SK-N-SH (cell line): ENCODE results near the gene MTCL1. TPM values are rescaled to one million over a fixed set of nuclear protein-coding genes. Genes with fewer than 3 reads are reported as not detected.

Source experiments
- CTCF ChIA-PET: fragments of 300-600, 350-600 bp; formaldehyde crosslinking; extraction: SDS; loops from one replicate; lab custom pipeline; 2021; lab: Yijun Ruan, JAX
- POLR2A ChIA-PET: fragments of 350-600 bp; sonication (Branson Sonifier 250); formaldehyde crosslinking; extraction: SDS; loops from one replicate; lab custom pipeline; 2020; ENCODE audit warnings: antibody characterized with exemption, inconsistent platforms; lab: Yijun Ruan, JAX
- DNase-seq: peaks from one replicate; pipeline ENCODE4 v3.0.0; 2012
- H2AFZ ChIP-seq: fragments of 200-600 bp; sonication (generic); 2 replicates; pipeline ENCODE4 v1.8.1; 2016; ENCODE audit warnings: antibody characterized with exemption, mild to moderate bottlenecking, low read depth
- H3F3A ChIP-seq: fragments of 200-600 bp; sonication (generic); replicated peaks from 2 replicates; pipeline ENCODE3; 2016; ENCODE audit warnings: antibody characterized with exemption, mild to moderate bottlenecking; ENCODE audit not compliant: insufficient read depth
- H3K27ac ChIP-seq, 2 experiments: fragments of 200-500 bp in 1 of 2; fragments of 200-600 bp in 1 of 2; sonication (Bioruptor generic) in 1 of 2; sonication (generic), shearing (Covaris generic) in 1 of 2; 2 replicates each; pipeline versions ENCODE4 v1.5.1 to v1.6.1; 2014 to 2016; ENCODE audit warnings: low read depth in 2 of 2, inconsistent platforms in 1 of 2, low read length in 1 of 2, mild to moderate bottlenecking in 1 of 2, mixed read lengths in 1 of 2
- H3K27me3 ChIP-seq: fragments of 200-600 bp; sonication (generic), shearing (Covaris generic); 2 replicates; pipeline ENCODE4 v1.6.1; 2016; ENCODE audit warnings: mixed run types; ENCODE audit not compliant: insufficient read depth
- H3K36me3 ChIP-seq, 2 experiments: fragments of 200-500 bp in 1 of 2; fragments of 200-600 bp in 1 of 2; sonication (Bioruptor generic) in 1 of 2; sonication (generic) in 1 of 2; replicated peaks in 1 of 2; 2 replicates each; pipeline versions ENCODE3 to v1.5.1; 2014 to 2016; ENCODE audit warnings: low read length in 1 of 2, mild to moderate bottlenecking in 1 of 2; ENCODE audit not compliant: insufficient read depth in 2 of 2, control insufficient read depth in 1 of 2
- H3K4me1 ChIP-seq, 2 experiments: fragments of 200-500 bp in 1 of 2; fragments of 200-600 bp in 1 of 2; sonication (Bioruptor generic) in 1 of 2; sonication (generic), shearing (Covaris generic) in 1 of 2; 2 replicates each; pipeline versions ENCODE4 v1.5.1 to v1.6.1; 2014 to 2016; ENCODE audit warnings: low read depth in 1 of 2, low read length in 1 of 2, mixed run types in 1 of 2; ENCODE audit not compliant: insufficient read depth in 2 of 2, control insufficient read depth in 1 of 2
- H3K4me2 ChIP-seq: fragments of 200-600 bp; sonication (generic), shearing (Covaris generic); 2 replicates; pipeline ENCODE4 v1.6.1; 2017; ENCODE audit warnings: mixed run types
- H3K4me3 ChIP-seq, 2 experiments: fragments of 200-500 bp in 1 of 2; fragments of 200-600 bp in 1 of 2; sonication (Bioruptor generic) in 1 of 2; sonication (generic), shearing (Covaris generic) in 1 of 2; 2 replicates each; pipeline versions ENCODE4 v1.5.1 to v1.8.1; 2014 to 2016; ENCODE audit warnings: low read depth in 2 of 2, inconsistent platforms in 1 of 2, low read length in 1 of 2, mild to moderate bottlenecking in 1 of 2, mixed read lengths in 1 of 2, moderate library complexity in 1 of 2
- H3K79me2 ChIP-seq: fragments of 200-600 bp; sonication (generic); 2 replicates; pipeline ENCODE4 v1.8.1; 2017; ENCODE audit warnings: mild to moderate bottlenecking; ENCODE audit not compliant: insufficient read depth
- H3K9ac ChIP-seq: fragments of 200-600 bp; sonication (generic); 2 replicates; pipeline ENCODE4 v1.6.1; 2017; ENCODE audit warnings: mixed run types
- H3K9me2 ChIP-seq: fragments of 200-600 bp; sonication (generic); 2 replicates; pipeline ENCODE4 v1.6.1; 2017; ENCODE audit warnings: mixed run types
- H3K9me3 ChIP-seq: fragments of 200-600 bp; sonication (generic); 2 replicates; pipeline ENCODE4 v1.6.1; 2017; ENCODE audit warnings: mixed run types, mild to moderate bottlenecking, moderate library complexity
- H4K20me1 ChIP-seq: fragments of 200-600 bp; sonication (generic); 2 replicates; pipeline ENCODE4 v1.6.1; 2017; ENCODE audit warnings: mild to moderate bottlenecking, mixed run types; ENCODE audit not compliant: insufficient read depth
- CTCF ChIP-seq: fragments of 200-600 bp; sonication (generic); IDR thresholded peaks from 2 replicates; pipeline ENCODE4 v1.6.1; 2017; ENCODE audit warnings: antibody characterized with exemption, mild to moderate bottlenecking, moderate library complexity
- EP300 ChIP-seq, 2 experiments: IDR thresholded peaks; 2 replicates each; pipeline versions ENCODE4 v1.4.0 to v1.6.1; 2012; ENCODE audit warnings: borderline replicate concordance in 1 of 2, low read depth in 1 of 2, low read length in 1 of 2
- EZH2phosphoT487 ChIP-seq: fragments of 200-600 bp; sonication (generic); IDR thresholded peaks from 2 replicates; pipeline ENCODE4 v1.6.1; 2017; ENCODE audit warnings: low read depth, mixed run types, mild to moderate bottlenecking, antibody characterized with exemption, moderate library complexity, borderline replicate concordance
- FOSL2 ChIP-seq: IDR thresholded peaks from 2 replicates; pipeline ENCODE4 v1.4.0; 2012; ENCODE audit warnings: low read depth, mild to moderate bottlenecking, moderate library complexity, borderline replicate concordance
- FOXM1 ChIP-seq: IDR thresholded peaks from 2 replicates; pipeline ENCODE4 v1.4.0; 2012; ENCODE audit warnings: low read depth, mild to moderate bottlenecking
- GABPA ChIP-seq: IDR thresholded peaks from 2 replicates; pipeline ENCODE4 v1.4.0; 2012; ENCODE audit warnings: low read depth, mild to moderate bottlenecking
- JUND ChIP-seq: IDR thresholded peaks from 2 replicates; pipeline ENCODE4 v1.4.0; 2012
- MAX ChIP-seq: IDR thresholded peaks from 2 replicates; pipeline ENCODE4 v1.4.0; 2012; ENCODE audit warnings: low read depth
- MEF2A ChIP-seq: IDR thresholded peaks from 2 replicates; pipeline ENCODE4 v1.4.0; 2012; ENCODE audit warnings: low read depth, borderline replicate concordance
- NFIC ChIP-seq: IDR thresholded peaks from 2 replicates; pipeline ENCODE4 v1.4.0; 2012; ENCODE audit warnings: borderline replicate concordance
- NRF1 ChIP-seq: IDR thresholded peaks from 2 replicates; pipeline ENCODE4 v1.6.1; 2012; ENCODE audit warnings: low read depth, mild to moderate bottlenecking, low read length
- POLR2AphosphoS5 ChIP-seq: IDR thresholded peaks from 2 replicates; pipeline ENCODE4 v1.6.1; 2012; ENCODE audit warnings: low read depth, low read length
- RAD21 ChIP-seq: IDR thresholded peaks from 2 replicates; pipeline ENCODE4 v1.6.1; 2012; ENCODE audit warnings: mild to moderate bottlenecking, low read length
- RFX5 ChIP-seq: IDR thresholded peaks from 2 replicates; pipeline ENCODE4 v1.6.1; 2012; ENCODE audit warnings: mild to moderate bottlenecking, improper control_type of control experiment, low read length
- RXRA ChIP-seq: IDR thresholded peaks from 2 replicates; pipeline ENCODE4 v1.4.0; 2012; ENCODE audit warnings: low read depth, mild to moderate bottlenecking, borderline replicate concordance
- SIN3A ChIP-seq: IDR thresholded peaks from 2 replicates; pipeline ENCODE4 v1.6.1; 2012; ENCODE audit warnings: low read depth, mild to moderate bottlenecking, low read length, moderate library complexity, borderline replicate concordance
- TCF12 ChIP-seq: IDR thresholded peaks from 2 replicates; pipeline ENCODE4 v1.4.0; 2012
- TEAD4 ChIP-seq: IDR thresholded peaks from 2 replicates; pipeline ENCODE4 v1.4.0; 2012; ENCODE audit warnings: mild to moderate bottlenecking, borderline replicate concordance; ENCODE audit not compliant: insufficient read depth
- USF1 ChIP-seq: IDR thresholded peaks from 2 replicates; pipeline ENCODE4 v1.4.0; 2012; ENCODE audit warnings: low read depth, borderline replicate concordance
- USF2 ChIP-seq: fragments of 150-350 bp; IDR thresholded peaks from 2 replicates; pipeline ENCODE4 v1.6.1; 2017; ENCODE audit warnings: antibody characterized with exemption, low read length, low read depth, borderline replicate concordance
- YY1 ChIP-seq: IDR thresholded peaks from 2 replicates; pipeline ENCODE4 v1.4.0; 2012; ENCODE audit warnings: low read depth, mild to moderate bottlenecking
- ZBTB33 ChIP-seq: IDR thresholded peaks from 2 replicates; pipeline ENCODE4 v1.4.0; 2012; ENCODE audit warnings: low read depth, borderline replicate concordance
- WGBS: methylation state at CpG from one replicate; pipeline ENCODE4 v1.1.6; 2017; ENCODE audit warnings: low lambda C conversion rate; 5-methylcytosine and 5-hydroxymethylcytosine counted together
- polyA plus RNA-seq, 3 experiments: library from polyadenylated mRNA; depleted of rRNA; stranded (reverse); fragments of >200 nt; gene quantifications; 2 replicates each; pipeline ENCODE4 v1.2.3, GENCODE V29; 2012

The MTCL1 gene
- polyA plus RNA-seq, 1 of the 3 experiments (the other 2 are of a cell fraction) = 33.5 TPM

- Histone ChIP-seq H3K9me2 (no peaks in the 10 kb centered on the region), H3K4me3 (no peak overlapping the region), H3K27me3 (no peaks in the 10 kb centered on the region), H3K4me1 (peaks cover 12 to 20% of the 10 kb centered on the region in 2 experiments; a peak in 3 of 4 replicates), H3K9me3 (no peaks in the 10 kb centered on the region), H3K27ac (no peak overlapping the region), H3F3A (peaks cover 13% of the 10 kb centered on the region), H3K79me2 (no peaks in the 10 kb centered on the region), H3K36me3 (no peaks in the 10 kb centered on the region), H3K9ac (no peak overlapping the region), H2AFZ (no peak overlapping the region), H3K4me2 (no peak overlapping the region), H4K20me1 (no peaks in the 10 kb centered on the region)
- CTCF ChIA-PET = no interaction called here
- TF ChIP-seq MAX (no peak), USF1 (no peak), RXRA (no peak), ZBTB33 (no peak), TCF12 (no peak)
- WGBS = 95% methylated on average over 2 of the region's 2 CpGs
- POLR2A ChIA-PET = no interaction called here
- DNase-seq = no peak
Measured at GRCh38 chr18:8699948-8700347, 5.4 kb upstream of the MTCL1 start.

- DNase-seq = peak; percentile 34
- ChIA-PET POLR2A (no interaction called here), CTCF (interaction anchor here (1.6 kb wide), 1 partner anchor 46 kb away, joined by 5 read pairs; no protein-coding TSS in a partner anchor)
- no peak overlapping the region; the same call in 1 of the 2 replicates for H3K9ac ChIP-seq
- H3K36me3 ChIP-seq = no peaks in the 10 kb centered on the region
- peaks cover 14 to 20% of the 10 kb centered on the region in 2 experiments; a peak in 3 of 4 replicates for H3K4me1 ChIP-seq
- peak overlapping the region in 1 of 2 experiments; percentile 57; a peak in 3 of 4 replicates for H3K27ac ChIP-seq
- H3K9me2 ChIP-seq = no peaks in the 10 kb centered on the region
- no peaks in the 10 kb centered on the region for H3K27me3 ChIP-seq
- peaks cover 7% of the 10 kb centered on the region for H3K79me2 ChIP-seq
- peak overlapping the region; percentile 85 for H2AFZ ChIP-seq
- WGBS = 23% methylated on average over 8 of the region's 9 CpGs
- peaks cover 3% of the 10 kb centered on the region; the same call in 1 of the 2 replicates for H4K20me1 ChIP-seq
- no peak overlapping the region for H3K4me3 ChIP-seq
- peaks cover 13% of the 10 kb centered on the region for H3F3A ChIP-seq
- H3K9me3 ChIP-seq = no peaks in the 10 kb centered on the region
- peak overlapping the region; percentile 41; the same call in 1 of the 2 replicates for H3K4me2 ChIP-seq
- TF ChIP-seq YY1 (no peak), RFX5 (no peak), TEAD4 (no peak), TCF12 (peak; percentile 44; the same call in 1 of the 2 replicates), NRF1 (no peak), USF2 (no peak), FOSL2 (peak; percentile 49; the same call in 1 of the 2 replicates), MAX (peak; percentile 74), GABPA (no peak), MEF2A (no peak), CTCF (0 out of 2 replicates have a peak, but pooled peaks have one; percentile 10), RXRA (no peak), JUND (peak; percentile 36; the same call in 1 of the 2 replicates), EP300 (IDR thresholded peaks at IDR 0.05; ENCODE audit: borderline replicate concordance in 1 of 2, low read depth in 1 of 2, low read length in 1 of 2) (no peak), POLR2AphosphoS5 (no peak), RAD21 (no peak), FOXM1 (no peak), SIN3A (no peak), NFIC (peak; percentile 87), EZH2phosphoT487 (no peak)
Measured at GRCh38 chr18:8701546-8702118, 3.7 kb upstream of the MTCL1 start.
